PFSK-1 (cell line): ENCODE data around the gene CACNB2.

ENCODE experiments used
- FOXP2 ChIP-seq: optimal IDR thresholded peaks from 2 replicates; pipeline ENCODE3; 2011; ENCODE audit warnings: borderline replicate concordance, control low read depth, inconsistent platforms; ENCODE audit not compliant: insufficient read depth; ENCODE audit errors: extremely low read length, extremely low read depth
- POLR2AphosphoS5 ChIP-seq: IDR thresholded peaks from 2 replicates; pipeline ENCODE4 v1.6.1; 2012; ENCODE audit warnings: low read depth, mild to moderate bottlenecking, control low read depth, low read length, moderate library complexity
- REST ChIP-seq, 2 experiments: IDR thresholded peaks; 2 replicates each; pipeline versions ENCODE4 v1.6.1 to v1.8.0; 2011 to 2012; ENCODE audit warnings: low read depth in 2 of 2, low read length in 2 of 2, control low read depth in 1 of 2, inconsistent platforms in 1 of 2, mild to moderate bottlenecking in 1 of 2, moderate library complexity in 1 of 2; ENCODE audit not compliant: insufficient read depth in 1 of 2
- SIN3A ChIP-seq: IDR thresholded peaks from 2 replicates; pipeline ENCODE4 v1.6.1; 2012; ENCODE audit warnings: mild to moderate bottlenecking, low read length, moderate library complexity, borderline replicate concordance; ENCODE audit not compliant: insufficient read depth
- TAF1 ChIP-seq: IDR thresholded peaks from 2 replicates; pipeline ENCODE4 v1.6.1; 2012; ENCODE audit warnings: low read length, control low read depth, borderline replicate concordance; ENCODE audit not compliant: insufficient read depth

The CACNB2 gene

GRCh38 chr10:18279173-18279572 lies 138.9 kb downstream of the CACNB2 start:
- TF ChIP-seq FOXP2 (no peak), POLR2AphosphoS5 (no peak), SIN3A (no peak), REST (IDR thresholded peaks at IDR 0.05; ENCODE audit: insufficient read depth in 1 of 2, low read depth in 2 of 2, low read length in 2 of 2) (no peak), TAF1 (no peak)

DNA sequence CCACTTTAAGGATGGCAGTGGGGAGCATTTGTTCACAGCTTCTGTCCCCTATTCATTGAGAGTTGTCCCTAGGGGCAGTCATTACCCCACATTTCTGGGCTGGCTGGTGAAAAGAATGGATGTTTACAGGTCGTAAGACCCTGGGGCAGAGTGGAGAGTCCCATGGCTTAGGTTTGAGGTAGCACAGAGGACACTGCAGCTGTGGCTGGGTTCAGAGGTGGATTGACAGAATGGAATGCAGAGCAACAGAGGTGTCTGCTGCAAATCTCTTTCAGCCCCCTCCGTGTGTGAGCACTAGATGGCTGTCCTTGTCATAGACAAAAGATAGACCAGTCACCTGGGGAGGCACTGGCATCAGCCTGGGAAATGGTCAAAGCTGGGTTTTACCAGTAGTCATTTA lies 141.9 kb downstream of the CACNB2 start:
- no peak for TF ChIP-seq TAF1
- TF ChIP-seq FOXP2, result no peak
- no peak for TF ChIP-seq SIN3A
- no peak for TF ChIP-seq REST (IDR thresholded peaks at IDR 0.05; ENCODE audit: insufficient read depth in 1 of 2, low read depth in 2 of 2, low read length in 2 of 2)
- no peak for TF ChIP-seq POLR2AphosphoS5

GRCh38 chr10:18290651-18291313 lies 150.6 kb downstream of the CACNB2 start:
- TF ChIP-seq REST (IDR thresholded peaks at IDR 0.05; ENCODE audit: insufficient read depth in 1 of 2, low read depth in 2 of 2, low read length in 2 of 2) (no peak), SIN3A (no peak), TAF1 (no peak), FOXP2 (no peak), POLR2AphosphoS5 (no peak)

DNA sequence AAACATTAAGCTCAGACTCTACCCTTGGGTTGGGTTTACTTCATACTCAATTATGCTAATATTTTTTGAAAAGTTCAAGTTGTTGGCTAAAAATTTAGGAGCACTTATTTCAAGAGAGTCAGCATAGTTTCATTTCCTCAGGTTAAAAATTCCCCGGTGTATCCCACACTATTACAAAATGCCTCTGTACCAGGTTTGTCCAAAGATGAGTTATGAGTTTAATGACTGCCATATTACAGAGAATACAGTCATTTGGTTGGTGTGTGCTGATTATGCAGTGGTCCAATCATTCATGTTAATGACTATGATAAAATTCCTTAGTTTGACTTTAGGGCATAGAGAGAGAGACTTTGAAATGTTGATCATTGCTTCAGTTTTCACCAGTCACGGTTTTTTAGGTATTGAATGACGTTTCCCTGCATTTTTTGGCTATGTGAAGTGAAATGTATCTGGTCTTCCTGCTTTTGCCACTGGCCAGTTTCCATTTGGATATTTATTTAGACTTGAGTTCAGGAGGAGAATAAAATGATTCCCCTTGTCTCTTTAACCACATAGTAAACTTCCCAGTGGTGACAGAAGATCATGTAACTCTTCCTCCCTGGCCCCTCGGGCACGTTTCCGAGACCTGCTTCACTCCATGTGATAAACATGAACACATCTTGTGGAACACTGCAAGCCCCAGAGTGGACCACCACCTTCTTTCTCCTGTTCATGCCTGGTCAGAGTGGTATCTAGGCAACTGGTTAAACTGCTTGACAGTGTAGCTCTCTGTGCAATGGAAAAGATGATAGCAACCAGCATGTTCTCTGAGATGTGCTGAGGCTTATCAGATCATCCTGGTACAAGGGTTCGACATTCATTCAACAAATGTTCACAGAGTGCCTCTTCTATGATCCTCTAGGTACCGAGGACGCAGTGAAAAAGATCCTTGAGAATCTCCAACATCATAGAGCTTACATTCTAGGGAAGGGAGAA lies 153.6 kb downstream of the CACNB2 start:
- TF ChIP-seq SIN3A (no peak), FOXP2 (no peak), REST (IDR thresholded peaks at IDR 0.05; ENCODE audit: insufficient read depth in 1 of 2, low read depth in 2 of 2, low read length in 2 of 2) (no peak), TAF1 (no peak), POLR2AphosphoS5 (no peak)

DNA sequence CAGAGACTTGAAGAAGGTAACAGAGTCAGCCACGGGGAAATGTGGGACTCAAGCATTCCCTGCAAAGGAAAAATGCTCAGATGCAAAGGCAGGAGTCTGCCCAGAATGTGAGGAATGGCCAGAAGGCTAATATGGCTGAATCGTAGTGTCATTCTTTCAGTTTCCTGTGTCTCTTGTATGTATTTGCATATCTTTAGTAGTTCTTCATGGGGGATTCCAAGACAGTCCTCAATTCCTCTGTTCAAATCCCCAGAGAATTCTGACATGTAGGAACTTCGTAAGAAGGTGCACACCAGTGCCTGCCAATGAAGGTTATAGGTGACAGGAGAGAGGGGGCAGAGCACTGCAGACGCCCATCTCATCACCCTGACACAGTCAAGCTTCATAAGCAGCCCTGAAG lies 154.4 kb downstream of the CACNB2 start:
- no peak for TF ChIP-seq TAF1
- TF ChIP-seq POLR2AphosphoS5, result no peak
- no peak for TF ChIP-seq FOXP2
- TF ChIP-seq REST (IDR thresholded peaks at IDR 0.05; ENCODE audit: insufficient read depth in 1 of 2, low read depth in 2 of 2, low read length in 2 of 2), result no peak
- TF ChIP-seq SIN3A, result no peak
